Measurements from ENCODE around the gene CACNA2D3.

CACNA2D3 gene

GRCh38 chr3:54374214-54374852, 252.0 kb downstream of the CACNA2D3 start:
- Histone ChIP-seq H3K27me3 (no peaks in the 10 kb centered on the region), H3K36me3 (no peaks in the 10 kb centered on the region), H3K27ac (no peak overlapping the region), H3K9me3 (no peaks in the 10 kb centered on the region), H3K4me3 (no peak overlapping the region), H3K4me1 (no peaks in the 10 kb centered on the region)
- intact Hi-C loops (cut with DNase I; ENCODE audit: low total_unique reads): no loop called here
- DNase-seq: no peak
- peak; percentile 34 to 44 for TF ChIP-seq CTCF (IDR thresholded peaks at IDR 0.05)

GRCh38 chr3:54376142-54376807, 253.9 kb downstream of the CACNA2D3 start:
- no peaks in the 10 kb centered on the region for H3K36me3 ChIP-seq
- intact Hi-C loops (cut with DNase I; ENCODE audit: low total_unique reads): no loop called here
- no peaks in the 10 kb centered on the region for H3K4me1 ChIP-seq
- H3K4me3 ChIP-seq: no peak overlapping the region
- DNase-seq: no peak
- H3K27ac ChIP-seq: no peak overlapping the region
- TF ChIP-seq CTCF (IDR thresholded peaks at IDR 0.05): no peak
- no peaks in the 10 kb centered on the region for H3K27me3 ChIP-seq
- no peaks in the 10 kb centered on the region for H3K9me3 ChIP-seq

GRCh38 chr3:54376939-54377578, 254.7 kb downstream of the CACNA2D3 start:
- intact Hi-C loops (cut with DNase I; ENCODE audit: low total_unique reads): no loop called here
- DNase-seq: no peak

GRCh38 chr3:54378184-54378583, 255.8 kb downstream of the CACNA2D3 start:
- Histone ChIP-seq H3K4me3 (no peak overlapping the region), H3K27me3 (no peaks in the 10 kb centered on the region), H3K27ac (no peak overlapping the region), H3K36me3 (no peaks in the 10 kb centered on the region), H3K4me1 (no peaks in the 10 kb centered on the region), H3K9me3 (no peaks in the 10 kb centered on the region)
- no peak for DNase-seq
- TF ChIP-seq CTCF (IDR thresholded peaks at IDR 0.05): no peak
- intact Hi-C loops (cut with DNase I; ENCODE audit: low total_unique reads): no loop called here

More at GRCh38 chr3:54376939-54377578, 254.7 kb downstream of the CACNA2D3 start:
- no peak for TF ChIP-seq CTCF (IDR thresholded peaks at IDR 0.05)
- Histone ChIP-seq H3K27ac (no peak overlapping the region), H3K9me3 (no peaks in the 10 kb centered on the region), H3K4me3 (no peak overlapping the region), H3K27me3 (no peaks in the 10 kb centered on the region), H3K36me3 (no peaks in the 10 kb centered on the region), H3K4me1 (no peaks in the 10 kb centered on the region)

GRCh38 chr3:54384279-54384678, 261.9 kb downstream of the CACNA2D3 start:
- Histone ChIP-seq H3K27ac (no peak overlapping the region), H3K4me1 (no peaks in the 10 kb centered on the region), H3K9me3 (no peaks in the 10 kb centered on the region), H3K4me3 (no peak overlapping the region), H3K36me3 (no peaks in the 10 kb centered on the region), H3K27me3 (no peaks in the 10 kb centered on the region)
- no peak for DNase-seq
- intact Hi-C loops (cut with DNase I; ENCODE audit: low total_unique reads): no loop called here
- TF ChIP-seq CTCF (IDR thresholded peaks at IDR 0.05): no peak
